Brain microvascular endothelial cell (primary cell): ENCODE results near the gene PACSIN2.

ENCODE experiments used
- DNase-seq: peaks from one replicate; pipeline ENCODE4 v3.0.0-alpha.2; 2020
- H3K27ac ChIP-seq: fragments of 250-450 bp; sonication (Bioruptor Pico); 2 replicates; pipeline ENCODE4 v1.5.1; 2020; ENCODE audit warnings: mild to moderate bottlenecking, moderate library complexity
- H3K27me3 ChIP-seq: fragments of 250-450 bp; sonication (Bioruptor Pico); replicated peaks from 2 replicates; pipeline ENCODE4 v1.5.1; 2020; ENCODE audit warnings: mild to moderate bottlenecking
- H3K36me3 ChIP-seq: fragments of 250-450 bp; sonication (Bioruptor Pico); replicated peaks from 2 replicates; pipeline ENCODE4 v1.5.1; 2020; ENCODE audit warnings: mild to moderate bottlenecking
- H3K4me3 ChIP-seq: 2 replicates; pipeline ENCODE4 v1.5.1; 2011; ENCODE audit warnings: low read depth, mild to moderate bottlenecking, control low read depth, low read length, moderate library complexity
- in situ Hi-C: cut with HindIII; loops from 2 replicates; pipeline ENCODE4 v1.10.0; 2017; ENCODE audit warnings: low sequenced_read_pairs, low pct_ligation_motif_present
- TF ChIP-seq, protein P1 (sequence below): IDR thresholded peaks from 2 replicates; pipeline ENCODE4 v1.5.1; 2011; ENCODE audit warnings: low read depth, mild to moderate bottlenecking, moderate library complexity, low read length, control low read depth, inconsistent platforms; ENCODE audit errors: missing control alignments

PACSIN2 gene

DNA sequence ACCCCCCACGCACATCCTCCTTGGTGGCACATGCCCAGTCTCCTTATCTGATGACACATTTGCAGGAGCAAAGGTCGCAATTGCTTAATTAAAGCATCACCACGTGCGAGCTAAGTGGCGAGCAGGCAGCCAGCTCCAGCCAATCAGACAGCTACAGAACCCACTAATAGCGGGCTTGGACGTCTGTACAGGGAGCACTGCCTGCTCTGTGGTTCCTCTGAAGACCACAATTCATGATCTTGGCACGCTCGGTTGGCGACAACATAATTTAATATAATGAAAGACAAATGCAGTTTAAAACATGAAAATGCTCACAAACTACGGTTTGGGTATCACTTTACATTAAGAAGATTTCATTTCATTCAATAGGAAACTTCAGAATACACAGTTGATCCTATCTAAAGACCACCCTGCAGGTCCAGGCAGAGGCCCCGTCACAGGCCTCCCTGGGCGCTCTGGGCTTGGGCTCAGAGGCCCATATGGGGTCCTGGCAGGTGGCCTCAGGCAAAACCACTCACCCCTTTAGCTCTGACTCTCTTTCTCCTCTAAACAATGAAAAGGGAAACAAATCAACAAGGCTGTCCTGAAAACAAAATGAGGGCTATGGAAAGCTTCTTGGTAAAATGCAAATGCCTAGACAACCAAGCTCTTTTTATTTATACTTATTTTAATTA lies 10.4 kb downstream of the PACSIN2 start:
- Histone ChIP-seq H3K27me3 (no peaks in the 10 kb centered on the region), H3K4me3 (no peak overlapping the region), H3K27ac (no peak overlapping the region), H3K36me3 (no peaks in the 10 kb centered on the region)
- DNase-seq: no peak
- TF ChIP-seq, protein P1, sequence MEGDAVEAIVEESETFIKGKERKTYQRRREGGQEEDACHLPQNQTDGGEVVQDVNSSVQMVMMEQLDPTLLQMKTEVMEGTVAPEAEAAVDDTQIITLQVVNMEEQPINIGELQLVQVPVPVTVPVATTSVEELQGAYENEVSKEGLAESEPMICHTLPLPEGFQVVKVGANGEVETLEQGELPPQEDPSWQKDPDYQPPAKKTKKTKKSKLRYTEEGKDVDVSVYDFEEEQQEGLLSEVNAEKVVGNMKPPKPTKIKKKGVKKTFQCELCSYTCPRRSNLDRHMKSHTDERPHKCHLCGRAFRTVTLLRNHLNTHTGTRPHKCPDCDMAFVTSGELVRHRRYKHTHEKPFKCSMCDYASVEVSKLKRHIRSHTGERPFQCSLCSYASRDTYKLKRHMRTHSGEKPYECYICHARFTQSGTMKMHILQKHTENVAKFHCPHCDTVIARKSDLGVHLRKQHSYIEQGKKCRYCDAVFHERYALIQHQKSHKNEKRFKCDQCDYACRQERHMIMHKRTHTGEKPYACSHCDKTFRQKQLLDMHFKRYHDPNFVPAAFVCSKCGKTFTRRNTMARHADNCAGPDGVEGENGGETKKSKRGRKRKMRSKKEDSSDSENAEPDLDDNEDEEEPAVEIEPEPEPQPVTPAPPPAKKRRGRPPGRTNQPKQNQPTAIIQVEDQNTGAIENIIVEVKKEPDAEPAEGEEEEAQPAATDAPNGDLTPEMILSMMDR: no peak
- in situ Hi-C loops: no loop called here

DNA sequence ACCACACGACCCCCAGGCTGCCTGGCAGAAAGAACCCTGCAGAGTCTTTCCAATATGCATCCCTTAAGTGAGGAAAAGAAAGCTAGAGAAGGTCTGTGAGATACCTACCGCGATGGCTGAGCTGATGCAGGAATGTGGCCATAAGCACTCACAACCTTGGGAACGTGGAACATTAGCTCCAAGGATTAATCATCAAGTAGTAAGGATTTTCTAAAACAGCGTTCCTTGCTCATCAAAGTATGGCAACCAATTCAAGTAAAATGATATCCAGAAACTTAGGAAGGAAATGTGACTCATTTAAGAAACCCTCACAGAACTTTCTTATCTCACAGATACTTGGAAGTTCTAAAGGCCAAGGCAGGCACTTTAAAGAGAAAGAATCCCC lies 12.8 kb downstream of the PACSIN2 start:
- TF ChIP-seq, protein P1: no peak
- peak; percentile 58 for DNase-seq
- in situ Hi-C loops: no loop called here
- H3K4me3 ChIP-seq: peak overlapping the region; percentile 23
- H3K27me3 ChIP-seq: no peaks in the 10 kb centered on the region
- H3K36me3 ChIP-seq: no peaks in the 10 kb centered on the region
- peak overlapping the region; percentile 71 for H3K27ac ChIP-seq

DNA sequence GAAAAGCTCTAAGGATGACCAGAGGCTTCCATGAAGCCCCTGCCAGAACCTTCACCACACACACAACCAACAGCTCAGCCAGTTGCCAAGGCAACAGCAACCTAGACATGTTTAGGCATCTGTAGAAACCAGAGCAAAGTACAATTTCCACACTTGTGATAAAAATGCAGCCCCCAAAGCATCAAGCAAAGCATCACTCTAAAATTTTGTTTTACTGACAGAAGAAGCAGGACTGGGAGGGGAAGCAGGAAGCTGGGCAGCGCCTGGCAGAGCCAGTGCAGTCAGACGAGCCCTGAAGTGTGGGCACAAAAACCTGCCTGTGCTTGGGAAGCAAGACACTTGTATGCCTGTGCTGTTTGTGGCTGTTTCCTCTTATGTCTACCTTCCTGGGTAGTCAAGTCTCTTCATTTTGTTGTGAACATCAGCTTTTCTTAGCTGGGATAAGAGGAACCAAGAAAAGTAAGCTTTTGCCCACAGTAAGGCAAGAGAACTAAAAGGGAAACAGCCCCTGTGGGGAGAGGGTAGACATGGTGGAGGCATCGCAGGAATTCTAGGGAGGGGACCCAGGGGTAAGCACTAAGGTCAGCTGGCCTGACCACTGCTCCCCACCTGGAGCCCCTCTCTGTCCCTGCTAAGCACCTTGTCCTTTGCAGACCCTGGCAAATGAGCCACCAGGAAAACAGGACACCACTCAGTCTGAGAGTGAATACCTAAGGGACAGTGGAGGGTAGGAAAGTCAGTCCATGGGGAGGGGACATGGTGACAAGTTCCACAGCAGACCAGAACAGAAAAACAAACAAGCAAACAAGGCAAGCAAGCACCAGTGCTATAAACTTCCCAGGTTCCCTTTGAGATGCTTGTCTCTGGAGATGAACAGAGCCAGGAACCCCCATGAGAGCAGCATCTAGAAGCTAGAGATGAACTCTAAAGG lies 13.4 kb downstream of the PACSIN2 start:
- in situ Hi-C loops: no loop called here
- TF ChIP-seq, protein P1: no peak
- DNase-seq: peak; percentile 49
- H3K4me3 ChIP-seq: peak overlapping the region; percentile 23
- no peaks in the 10 kb centered on the region for H3K27me3 ChIP-seq
- no peaks in the 10 kb centered on the region for H3K36me3 ChIP-seq
- peak overlapping the region; percentile 71 for H3K27ac ChIP-seq

DNA sequence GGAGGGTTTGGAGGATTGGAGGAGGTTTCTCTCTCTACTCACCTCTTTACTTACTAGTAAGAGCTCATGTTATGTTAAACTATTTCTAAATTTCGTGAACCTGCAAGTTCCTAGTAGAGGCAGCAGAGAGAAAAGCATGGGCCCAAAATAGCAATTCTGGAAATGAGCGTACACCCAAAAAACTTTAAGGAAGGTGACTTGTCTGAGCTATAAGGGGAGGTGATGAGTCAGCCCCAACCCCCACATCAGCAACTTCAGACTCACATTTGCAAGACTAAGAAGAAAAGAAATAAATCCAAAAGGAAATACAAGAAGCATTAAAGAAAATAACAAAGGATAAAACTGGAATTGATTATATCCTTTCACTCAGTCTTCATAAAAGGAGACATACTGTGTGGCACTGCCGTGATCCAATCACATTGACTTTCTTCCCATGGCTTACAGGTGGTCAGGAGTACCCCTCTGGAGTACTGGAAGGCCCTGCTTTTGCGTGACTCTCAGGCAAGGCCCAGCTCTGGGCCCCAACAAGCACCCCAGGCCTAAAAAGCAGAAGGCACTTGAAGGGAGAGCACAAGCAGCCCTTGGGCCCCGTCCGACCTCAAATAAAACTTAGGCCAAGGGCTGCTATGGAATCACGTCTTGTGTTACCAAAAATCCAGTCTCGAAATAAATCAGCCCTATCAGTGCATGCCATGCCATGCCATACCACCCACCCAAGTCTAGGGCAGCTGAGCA lies 14.3 kb downstream of the PACSIN2 start:
- DNase-seq: no peak
- in situ Hi-C loops: no loop called here
- H3K27ac ChIP-seq: peak overlapping the region; percentile 71
- no peak overlapping the region for H3K4me3 ChIP-seq
- H3K27me3 ChIP-seq: no peaks in the 10 kb centered on the region
- TF ChIP-seq, protein P1: no peak
- H3K36me3 ChIP-seq: no peaks in the 10 kb centered on the region

DNA sequence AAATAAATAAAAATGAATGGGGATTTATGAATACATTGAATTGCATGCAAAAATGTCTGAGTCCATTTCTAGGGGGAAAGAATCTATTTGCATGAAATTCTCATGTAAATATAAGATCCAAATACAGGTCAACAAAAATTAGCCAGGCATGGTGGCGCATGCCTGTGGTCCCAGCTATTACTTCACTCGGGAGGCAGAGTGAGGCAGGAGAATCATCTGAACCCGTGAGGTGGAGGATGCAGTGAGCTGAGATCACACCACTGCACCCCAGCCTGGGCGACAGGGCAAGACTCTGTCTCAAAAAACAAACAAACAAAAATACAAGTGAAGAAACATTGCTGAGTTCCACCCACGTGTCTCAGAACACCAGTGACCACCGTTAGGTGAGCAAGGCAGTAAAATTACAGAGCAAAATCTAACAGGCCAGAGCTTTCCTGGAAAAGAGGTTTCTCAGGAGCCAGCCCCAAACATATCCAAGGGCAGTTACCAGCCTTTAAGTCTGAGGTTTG lies 17.3 kb downstream of the PACSIN2 start:
- Histone ChIP-seq H3K36me3 (no peaks in the 10 kb centered on the region), H3K27ac (peak overlapping the region; percentile 30), H3K4me3 (no peak overlapping the region), H3K27me3 (no peaks in the 10 kb centered on the region)
- no peak for DNase-seq
- TF ChIP-seq, protein P1: no peak
- in situ Hi-C loops: no loop called here
